GM18951 (cell line): ENCODE results near the gene G3BP2.
"Not testable (repeated sequence)": the region's sequence is repeated elsewhere in the genome, so short reads cannot be mapped to it uniquely, and the experiment has no call there.

ENCODE experiments used
- POLR2A ChIP-seq: IDR thresholded peaks from 4 replicates; pipeline ENCODE4 v1.6.1; 2011; ENCODE audit warnings: mild to moderate bottlenecking; ENCODE audit not compliant: insufficient read length, insufficient read depth; ENCODE audit errors: extremely low read depth
- in situ Hi-C: fragments of 300-500 bp; cut with MboI; formaldehyde crosslinking; loops from one replicate; pipeline ENCODE4 v1.12.0; 2022; ENCODE audit warnings: low sequenced_read_pairs, mixed read lengths, inconsistent platforms; ENCODE audit not compliant: unreplicated experiment

G3BP2 gene

DNA sequence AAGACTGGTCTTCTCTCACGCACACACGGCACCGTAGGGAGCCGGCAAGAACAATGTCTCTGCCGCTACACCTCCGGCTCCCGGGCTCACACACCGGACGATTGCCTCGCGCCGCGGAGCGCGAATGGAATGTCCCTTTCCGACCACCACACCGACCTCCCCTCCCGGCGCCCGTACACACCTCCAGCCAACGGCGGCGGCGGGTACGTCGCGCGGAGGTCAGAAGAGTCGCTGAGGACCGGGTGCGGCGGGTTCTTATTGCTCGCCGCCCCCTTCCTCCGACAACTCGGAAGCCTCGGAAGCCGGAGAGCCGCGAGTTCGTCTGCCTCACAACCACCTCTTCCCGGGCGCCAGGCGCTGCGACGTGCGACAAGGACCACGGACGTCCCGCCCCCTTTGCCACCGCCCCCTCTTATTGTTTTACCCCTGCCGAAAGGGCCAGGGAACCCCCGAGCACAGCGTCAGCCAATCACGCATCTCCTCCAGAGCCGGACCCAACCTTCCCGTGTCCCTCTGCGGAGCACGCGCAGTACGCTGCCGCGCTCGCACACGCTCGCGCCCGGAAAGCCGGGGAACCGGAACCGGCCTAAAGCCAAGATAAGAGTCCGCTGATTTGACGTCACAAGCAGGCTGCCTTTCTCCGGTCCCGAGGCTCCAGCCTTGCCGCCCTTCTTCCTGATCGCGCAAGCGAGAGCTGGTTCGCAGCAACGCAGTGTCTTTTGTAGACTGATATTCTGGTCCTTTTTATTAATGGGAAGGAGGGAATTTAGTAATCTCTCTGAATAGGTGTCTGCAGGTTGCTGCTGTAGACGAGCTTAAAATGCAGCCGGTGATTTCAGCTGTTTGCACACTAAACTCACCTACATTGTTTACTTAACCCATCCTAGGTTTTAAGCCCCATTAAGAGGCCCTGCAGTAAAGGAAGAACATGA lies at the start of gene G3BP2:
Gene G3BP2, minus strand, starts transcription at position 385 of the 932 bp plus-strand sequence. CDS start 11,386 bp downstream, outside the sequence.
- TF ChIP-seq POLR2A: peak; percentile 95

DNA sequence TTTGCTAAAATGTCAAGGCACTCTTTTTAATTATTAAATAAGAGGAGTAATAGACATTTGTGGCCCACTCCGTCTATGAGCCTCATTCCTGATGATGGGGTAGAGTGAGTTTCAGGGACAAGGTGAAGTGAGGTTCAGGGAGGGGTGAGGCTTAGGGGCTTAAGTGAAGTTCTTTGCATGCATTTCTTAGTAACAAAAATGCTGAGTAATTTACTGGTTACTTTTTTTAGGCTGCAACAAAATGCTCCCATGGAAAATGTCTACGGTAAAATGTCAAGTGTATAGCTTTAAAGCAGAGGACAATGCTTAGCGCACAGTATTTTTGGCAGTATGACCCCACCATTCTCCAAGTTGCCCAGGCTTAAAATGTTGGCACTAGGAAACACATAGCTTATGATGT lies 49.2 kb upstream of the G3BP2 start:
- in situ Hi-C loops: no loop called here
- TF ChIP-seq POLR2A: no peak

More for the DNA sequence above, at the start of gene G3BP2:
- in situ Hi-C loops: no loop called here

DNA sequence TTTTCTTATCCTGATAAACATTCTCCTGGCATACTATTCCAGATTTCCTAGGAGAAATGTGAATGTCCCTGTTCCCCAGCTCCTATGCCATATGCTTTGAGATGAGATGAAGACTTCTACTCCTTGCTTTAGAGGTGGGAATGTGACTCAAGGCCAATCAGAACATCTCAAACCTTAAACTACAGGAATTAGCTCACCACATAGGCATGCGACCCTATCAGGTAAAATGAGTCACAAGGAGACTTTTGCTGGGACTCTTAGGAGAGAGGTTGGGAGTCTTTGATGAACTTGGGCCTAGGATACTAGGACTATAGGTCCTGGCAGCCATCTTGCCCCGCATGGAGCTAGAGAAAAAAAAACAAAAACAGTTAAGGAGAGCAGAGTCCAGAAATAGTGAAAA lies 45.3 kb upstream of the G3BP2 start:
- in situ Hi-C loops: no loop called here
- TF ChIP-seq POLR2A: no peak

DNA sequence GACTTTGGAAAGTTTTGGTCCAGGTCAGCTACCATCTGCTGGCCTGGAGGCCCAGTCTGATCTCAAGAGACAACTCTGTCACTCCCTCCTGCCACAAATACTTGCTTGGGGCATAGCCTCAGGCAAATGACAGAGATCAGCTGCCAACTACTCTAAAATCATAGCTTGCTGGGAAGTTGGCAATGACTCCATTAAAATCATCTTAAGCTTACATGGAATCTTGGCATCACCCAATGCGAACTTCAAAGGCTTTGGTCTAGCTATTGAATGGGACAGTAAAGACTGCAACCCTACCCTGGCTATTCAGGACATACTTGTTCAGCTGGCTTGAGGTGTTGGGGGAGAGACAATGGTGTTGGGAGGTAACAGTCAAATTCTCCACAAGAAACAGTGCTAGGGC lies 44.2 kb upstream of the G3BP2 start:
- no peak for TF ChIP-seq POLR2A
- in situ Hi-C loops: no loop called here

DNA sequence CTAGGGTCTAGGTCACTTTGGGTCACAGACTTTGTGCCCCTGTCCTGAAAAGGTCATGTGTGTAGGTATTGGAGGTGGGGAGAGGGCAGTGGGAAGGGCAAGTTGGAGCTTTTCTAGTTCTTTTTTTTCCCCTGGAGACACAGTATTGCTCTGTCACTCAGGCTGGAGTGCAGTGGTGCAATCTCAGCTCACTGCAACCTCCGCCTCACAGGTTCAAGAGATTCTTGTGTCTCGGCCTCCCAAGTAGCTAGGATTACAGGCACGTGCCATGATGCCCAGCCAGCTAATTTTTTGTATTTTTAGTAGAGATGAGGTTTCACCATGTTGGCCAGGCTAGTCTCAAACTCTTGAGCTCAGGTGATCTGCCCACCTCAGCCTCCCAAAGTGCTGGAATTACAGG lies 42.8 kb upstream of the G3BP2 start:
- in situ Hi-C loops: not testable (repeated sequence)

DNA sequence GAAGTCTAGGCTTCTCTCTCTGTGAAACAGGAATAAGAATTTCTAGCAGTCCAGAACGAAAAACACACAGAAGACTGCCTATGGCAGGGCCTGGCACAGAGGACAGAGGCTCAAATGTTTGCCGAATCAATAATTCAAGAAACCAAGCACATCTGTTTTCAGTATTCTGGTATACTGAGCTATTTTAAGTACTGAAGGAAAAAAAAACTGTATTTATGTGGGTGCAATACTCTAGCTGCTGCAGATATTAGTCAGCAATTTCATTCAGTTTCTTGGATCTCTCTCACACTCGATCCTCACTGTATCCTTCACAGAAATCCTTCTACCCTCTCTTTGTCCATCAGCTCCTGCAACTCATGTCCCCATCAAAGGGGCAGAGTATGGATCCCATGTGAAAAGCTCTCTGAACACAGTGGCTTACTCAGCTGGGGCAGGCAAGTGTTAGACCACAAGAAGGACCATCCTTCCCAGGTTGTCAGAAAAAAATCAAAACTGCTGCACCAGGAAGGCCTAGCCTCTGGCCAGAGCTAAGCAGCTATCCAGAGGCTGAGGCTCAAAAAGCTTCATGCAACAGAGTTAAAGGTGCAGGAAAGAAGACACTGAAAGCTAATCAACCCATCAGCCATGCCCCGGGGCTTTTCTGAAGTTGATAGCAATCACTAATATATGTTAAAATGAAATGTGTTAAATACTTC lies 42.0 kb upstream of the G3BP2 start:
- in situ Hi-C loops: no loop called here
- no peak for TF ChIP-seq POLR2A

DNA sequence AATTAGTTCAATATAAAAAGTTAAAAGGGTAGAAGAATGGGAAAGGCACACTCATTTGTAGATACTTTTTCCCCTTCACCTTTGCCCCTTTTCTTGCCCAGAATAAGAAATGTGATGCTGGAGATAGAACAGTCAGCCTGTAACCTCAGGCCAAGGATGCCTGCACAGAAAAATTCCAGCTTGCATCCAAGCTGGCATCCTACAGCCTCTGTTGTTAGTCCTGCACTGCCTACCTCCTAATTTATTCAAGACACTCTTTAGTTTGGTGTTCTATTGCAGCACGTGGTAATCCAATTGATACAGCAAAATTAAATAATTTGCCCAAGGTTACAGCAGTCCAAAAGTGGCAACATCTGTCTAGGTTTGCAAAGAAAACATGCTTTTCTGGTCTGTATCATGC lies 41.5 kb upstream of the G3BP2 start:
- no peak for TF ChIP-seq POLR2A
- in situ Hi-C loops: no loop called here

DNA sequence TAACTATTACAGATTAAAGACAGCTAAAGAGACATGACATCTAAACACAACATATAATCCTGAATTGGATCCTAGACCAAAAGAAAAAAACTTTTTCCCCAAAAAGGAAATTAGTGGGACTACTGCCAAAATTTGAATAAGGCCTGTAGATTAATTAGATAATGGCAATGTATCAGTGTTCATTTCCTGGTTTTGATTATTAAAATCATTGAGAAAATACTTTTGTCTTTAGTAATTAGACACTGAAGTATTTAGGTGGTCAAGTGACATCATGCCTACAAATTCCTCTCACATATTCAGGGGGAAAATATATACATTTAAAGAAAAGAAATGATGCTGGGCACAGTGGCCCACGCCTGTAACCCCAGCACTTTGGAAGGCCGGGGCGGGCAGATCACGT lies 40.8 kb upstream of the G3BP2 start:
- in situ Hi-C loops: no loop called here
- no peak for TF ChIP-seq POLR2A

DNA sequence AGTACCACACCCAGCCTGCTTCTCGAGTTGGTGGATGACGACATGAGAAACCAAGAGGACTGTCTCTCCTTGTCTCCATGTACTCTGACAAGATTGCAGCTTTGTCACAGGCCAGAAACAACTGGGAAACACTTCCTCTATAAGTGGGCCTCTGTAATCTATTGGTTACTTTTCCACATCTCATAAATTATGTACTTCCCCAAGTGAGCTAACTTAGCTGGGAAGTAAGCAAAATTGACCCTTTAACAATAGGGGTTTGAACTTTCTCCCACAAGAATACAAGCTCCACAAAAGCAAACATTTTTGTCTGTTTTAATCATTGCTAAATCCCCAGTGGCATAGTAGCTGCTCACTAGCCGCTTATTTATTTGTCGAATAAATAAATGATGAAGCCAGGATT lies 37.0 kb upstream of the G3BP2 start:
- no peak for TF ChIP-seq POLR2A
- in situ Hi-C loops: no loop called here

DNA sequence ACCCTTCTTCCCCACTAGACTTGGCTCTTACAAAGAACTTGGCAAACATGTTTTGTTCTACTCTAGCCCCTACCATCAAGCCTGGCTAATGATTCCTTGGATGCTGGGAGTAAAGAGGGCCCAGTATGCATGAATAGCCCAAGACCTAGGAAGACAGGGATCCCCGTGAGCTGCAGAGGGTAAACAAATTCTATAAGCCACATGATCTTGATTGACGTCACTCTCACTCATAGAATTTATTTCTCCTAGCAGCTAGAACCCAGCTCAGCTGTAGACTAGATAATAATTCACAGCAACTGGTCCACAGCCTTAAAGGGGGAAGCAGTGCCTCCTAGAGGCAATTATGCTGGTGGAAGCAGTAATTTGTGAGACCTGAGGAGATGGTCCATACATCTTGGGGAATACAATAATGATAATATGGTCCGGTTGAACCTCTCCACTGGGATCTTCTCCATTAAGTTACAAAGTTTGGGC lies 35.0 kb upstream of the G3BP2 start:
- in situ Hi-C loops: no loop called here
- no peak for TF ChIP-seq POLR2A

DNA sequence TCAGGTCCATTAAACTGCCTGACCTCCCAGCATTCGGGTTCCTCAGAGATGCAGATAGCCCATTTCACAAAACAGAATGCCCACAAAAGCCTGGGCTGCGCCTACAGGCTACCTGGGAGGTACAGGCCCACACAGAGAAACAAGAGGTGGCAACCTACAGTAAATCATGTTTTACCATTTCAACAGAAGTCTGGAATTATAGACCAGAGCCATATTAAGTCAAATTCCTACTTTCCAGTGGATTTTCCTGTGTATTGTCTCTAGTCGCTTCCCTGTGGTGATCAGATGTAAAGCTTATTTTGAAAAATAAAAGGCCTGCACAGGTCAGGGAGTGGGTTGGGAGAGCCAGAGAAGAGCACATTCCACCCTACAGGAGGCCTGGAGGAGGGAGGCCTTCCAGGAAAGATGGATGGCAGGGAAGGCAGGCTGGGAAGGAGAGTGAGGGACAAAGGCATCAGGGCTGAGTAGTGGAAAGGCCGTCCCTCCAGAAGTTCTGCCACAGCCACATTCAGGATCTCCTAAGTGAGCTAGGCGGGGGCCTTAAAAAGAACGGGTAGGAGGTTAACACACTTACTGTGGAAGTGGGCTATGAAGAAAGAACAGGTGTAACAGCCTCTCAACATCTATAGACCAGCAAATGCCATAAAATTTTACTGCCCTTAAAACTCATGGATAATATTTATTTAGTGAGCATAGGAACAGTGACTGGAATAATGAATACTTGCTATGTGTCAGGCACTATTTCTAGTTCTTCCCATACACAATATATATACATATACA lies 32.2 kb upstream of the G3BP2 start:
- in situ Hi-C loops: no loop called here
- no peak for TF ChIP-seq POLR2A

DNA sequence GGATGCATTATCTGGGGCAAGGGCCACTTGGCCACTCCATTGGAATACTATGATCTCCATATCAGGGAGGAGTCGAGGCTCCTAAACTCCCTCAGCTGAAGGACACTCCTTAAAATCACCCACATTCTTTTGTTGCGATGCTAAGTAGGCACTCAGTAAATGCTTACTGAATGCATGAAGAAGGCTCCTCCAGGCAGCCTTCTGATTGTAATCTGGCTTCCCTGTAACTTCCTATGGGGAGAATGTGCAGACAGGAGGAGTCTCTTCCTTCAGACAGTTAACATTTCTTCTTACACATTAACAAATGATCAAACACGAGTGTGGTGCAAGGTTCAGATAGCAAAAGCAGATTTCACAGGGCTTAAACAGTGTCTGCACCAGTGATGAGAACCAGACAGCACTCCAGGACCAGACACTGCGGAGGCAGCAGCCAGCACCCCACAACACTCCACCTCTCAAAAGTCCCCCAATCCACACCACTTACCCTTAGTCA lies 29.8 kb upstream of the G3BP2 start:
- no peak for TF ChIP-seq POLR2A

DNA sequence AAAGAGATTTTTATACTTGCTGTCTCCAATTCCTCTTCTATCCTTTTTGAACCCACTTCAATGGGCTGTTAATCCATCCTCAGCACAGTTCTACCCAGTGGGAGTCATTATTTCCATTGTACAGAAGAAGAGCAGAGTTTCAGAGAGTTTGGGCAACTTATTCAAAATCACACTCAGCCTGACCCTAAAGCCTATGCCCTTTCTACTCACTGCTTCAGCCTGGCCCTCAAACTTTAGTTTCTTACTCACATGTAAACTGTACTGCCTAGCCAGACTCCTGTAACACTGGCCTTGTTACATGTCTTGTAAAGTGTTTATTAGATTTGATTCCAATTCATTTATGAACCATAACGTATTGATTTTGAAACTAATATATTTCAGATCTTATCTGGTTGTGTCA lies 26.1 kb upstream of the G3BP2 start:
- in situ Hi-C loops: no loop called here
- TF ChIP-seq POLR2A: no peak

More for the DNA sequence above, 29.8 kb upstream of the G3BP2 start:
- in situ Hi-C loops: no loop called here

DNA sequence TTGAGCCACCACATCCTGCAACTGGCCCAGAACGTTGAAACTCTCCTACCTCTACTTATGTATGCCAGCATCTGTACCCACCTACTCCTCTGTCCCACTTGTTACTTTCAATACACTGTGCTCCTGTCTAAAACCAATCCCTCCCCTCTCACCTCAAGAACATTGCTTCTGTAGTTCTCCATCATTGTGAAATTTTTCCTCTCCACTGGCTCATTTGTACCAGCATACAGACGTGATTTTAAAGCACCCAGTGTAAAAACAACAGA lies 25.7 kb upstream of the G3BP2 start:
- TF ChIP-seq POLR2A: no peak
- in situ Hi-C loops: no loop called here
